Fibroblast of villous mesenchyme (primary cell): ENCODE data around the gene CTPS2. TPM values are rescaled to one million over a fixed set of nuclear protein-coding genes. Genes with fewer than 3 reads are reported as not detected.
"Not testable (repeated sequence)": the region's sequence is repeated elsewhere in the genome, so short reads cannot be mapped to it uniquely, and the experiment has no call there.

Experiments used
- DNase-seq: peaks from one replicate; pipeline ENCODE4 v3.0.0-alpha.2; 2010; ENCODE audit warnings: low read depth
- H3K4me3 ChIP-seq: 2 replicates; pipeline ENCODE4 v1.5.1; 2011; ENCODE audit warnings: low read depth, mild to moderate bottlenecking, low read length
- total RNA-seq: library from RNA; depleted of rRNA; stranded (reverse); fragments of >200 nt; gene quantifications from 2 replicates; pipeline ENCODE4 v1.2.3, GENCODE V29; 2012
- TF ChIP-seq, protein P1 (sequence below): IDR thresholded peaks from 2 replicates; pipeline ENCODE4 v1.5.1; 2012; ENCODE audit warnings: low read depth, mild to moderate bottlenecking, low read length; ENCODE audit not compliant: insufficient read depth

CTPS2 gene
- total RNA-seq, 1 donor, result 9.1 TPM

DNA sequence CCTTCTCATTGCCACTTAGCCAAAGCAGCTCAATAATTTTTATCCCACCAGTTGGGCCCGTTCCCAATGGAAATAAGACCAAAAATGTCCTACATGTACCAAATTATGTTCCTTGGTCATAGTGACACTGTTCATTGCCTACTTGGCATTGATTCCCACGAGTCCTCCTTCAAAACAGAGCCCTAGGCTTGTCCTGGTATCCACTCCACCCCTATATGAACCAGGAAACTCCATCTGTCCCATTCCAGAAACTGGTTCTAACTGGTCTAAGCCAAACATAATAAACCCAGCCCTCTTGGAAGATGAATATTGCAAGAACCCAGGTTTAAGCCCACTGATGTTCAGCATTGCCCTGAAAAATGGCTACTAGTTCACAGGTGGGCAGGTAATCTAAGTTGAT is 93.4 kb downstream of the CTPS2 start:
- no peak overlapping the region for H3K4me3 ChIP-seq
- TF ChIP-seq, protein P1, sequence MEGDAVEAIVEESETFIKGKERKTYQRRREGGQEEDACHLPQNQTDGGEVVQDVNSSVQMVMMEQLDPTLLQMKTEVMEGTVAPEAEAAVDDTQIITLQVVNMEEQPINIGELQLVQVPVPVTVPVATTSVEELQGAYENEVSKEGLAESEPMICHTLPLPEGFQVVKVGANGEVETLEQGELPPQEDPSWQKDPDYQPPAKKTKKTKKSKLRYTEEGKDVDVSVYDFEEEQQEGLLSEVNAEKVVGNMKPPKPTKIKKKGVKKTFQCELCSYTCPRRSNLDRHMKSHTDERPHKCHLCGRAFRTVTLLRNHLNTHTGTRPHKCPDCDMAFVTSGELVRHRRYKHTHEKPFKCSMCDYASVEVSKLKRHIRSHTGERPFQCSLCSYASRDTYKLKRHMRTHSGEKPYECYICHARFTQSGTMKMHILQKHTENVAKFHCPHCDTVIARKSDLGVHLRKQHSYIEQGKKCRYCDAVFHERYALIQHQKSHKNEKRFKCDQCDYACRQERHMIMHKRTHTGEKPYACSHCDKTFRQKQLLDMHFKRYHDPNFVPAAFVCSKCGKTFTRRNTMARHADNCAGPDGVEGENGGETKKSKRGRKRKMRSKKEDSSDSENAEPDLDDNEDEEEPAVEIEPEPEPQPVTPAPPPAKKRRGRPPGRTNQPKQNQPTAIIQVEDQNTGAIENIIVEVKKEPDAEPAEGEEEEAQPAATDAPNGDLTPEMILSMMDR, result no peak
- DNase-seq, result no peak

GRCh38 chrX:16618422-16618821 is 94.0 kb downstream of the CTPS2 start:
- TF ChIP-seq, protein P1, result no peak
- DNase-seq, result no peak
- H3K4me3 ChIP-seq, result no peak overlapping the region

DNA sequence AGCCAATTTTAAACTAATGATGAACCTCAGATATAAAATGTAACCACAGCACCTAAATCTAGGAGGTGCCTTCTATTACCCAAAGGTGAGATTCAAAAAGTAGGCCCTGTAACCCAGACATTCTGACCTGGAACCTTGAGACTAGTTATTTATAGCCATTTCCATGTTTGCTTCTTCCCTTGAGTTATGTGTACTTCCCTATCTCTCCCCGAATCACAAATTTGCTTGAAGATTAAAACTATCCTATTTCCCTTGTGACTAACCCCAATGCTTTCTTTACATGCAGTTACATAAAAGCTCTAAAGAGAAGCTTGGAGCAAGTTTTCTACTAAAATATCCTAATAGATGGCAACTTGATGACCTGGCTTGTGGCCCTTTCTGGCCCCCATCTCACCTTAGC is 95.1 kb downstream of the CTPS2 start:
- H3K4me3 ChIP-seq, result no peak overlapping the region
- TF ChIP-seq, protein P1, result no peak
- DNase-seq, result no peak

DNA sequence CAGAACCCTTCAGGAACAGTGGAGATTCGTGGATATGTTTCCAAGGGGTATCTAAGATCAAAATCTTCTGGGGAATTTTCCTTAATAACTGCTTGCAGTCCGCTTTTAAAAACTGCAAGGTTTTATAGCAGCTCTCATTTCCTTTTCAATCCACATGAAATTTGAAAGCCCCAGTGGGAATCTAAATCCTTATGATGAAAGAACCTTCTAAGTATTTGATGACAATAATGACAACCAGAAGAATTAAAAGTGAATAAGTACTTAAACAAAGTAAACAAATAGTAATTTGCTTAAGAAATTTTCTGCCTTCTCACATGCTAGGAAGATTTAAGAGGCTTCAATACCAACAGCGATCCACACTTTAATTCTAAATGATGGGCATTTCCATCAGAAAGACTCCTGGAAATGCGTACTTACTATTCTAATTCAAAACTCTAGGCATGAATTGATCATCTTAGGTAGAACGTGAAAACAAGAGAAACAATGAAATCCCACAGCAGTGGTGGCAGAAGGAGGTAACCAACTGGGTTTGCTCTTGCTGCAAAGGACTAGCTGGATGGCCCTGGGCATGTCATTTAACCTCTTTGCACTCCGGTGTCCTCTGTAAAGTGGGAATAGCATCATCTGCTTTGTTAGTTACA is 100.1 kb downstream of the CTPS2 start:
- no peak for DNase-seq
- H3K4me3 ChIP-seq, result no peak overlapping the region
- TF ChIP-seq, protein P1, result no peak

GRCh38 chrX:16610654-16611053 is 101.8 kb downstream of the CTPS2 start:
- H3K4me3 ChIP-seq, DNase-seq: not testable (repeated sequence)

DNA sequence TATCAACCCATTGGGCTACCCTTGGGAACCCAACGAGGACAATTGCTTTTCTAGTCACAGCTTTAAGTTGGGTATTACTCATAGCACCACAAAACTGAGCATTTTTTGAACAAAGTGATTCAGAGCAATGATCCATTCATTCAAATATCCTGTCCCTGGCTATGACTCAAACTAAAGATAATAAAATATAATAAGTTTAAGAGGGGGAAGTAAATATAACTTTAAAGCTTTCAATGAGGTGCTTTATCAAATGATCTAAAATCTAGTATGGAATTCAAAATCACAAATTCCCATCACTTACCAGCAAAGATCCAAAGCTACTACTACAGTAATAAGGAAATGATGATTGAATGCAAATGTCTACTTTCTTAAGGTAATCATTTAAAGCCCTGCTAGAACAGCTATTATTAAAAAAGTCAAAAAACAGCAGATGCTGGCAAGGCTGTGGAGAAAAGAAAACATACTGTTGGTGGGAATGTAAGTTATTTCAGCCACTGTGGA is 102.3 kb downstream of the CTPS2 start:
- no peak overlapping the region for H3K4me3 ChIP-seq
- no peak for DNase-seq
- TF ChIP-seq, protein P1, result no peak

DNA sequence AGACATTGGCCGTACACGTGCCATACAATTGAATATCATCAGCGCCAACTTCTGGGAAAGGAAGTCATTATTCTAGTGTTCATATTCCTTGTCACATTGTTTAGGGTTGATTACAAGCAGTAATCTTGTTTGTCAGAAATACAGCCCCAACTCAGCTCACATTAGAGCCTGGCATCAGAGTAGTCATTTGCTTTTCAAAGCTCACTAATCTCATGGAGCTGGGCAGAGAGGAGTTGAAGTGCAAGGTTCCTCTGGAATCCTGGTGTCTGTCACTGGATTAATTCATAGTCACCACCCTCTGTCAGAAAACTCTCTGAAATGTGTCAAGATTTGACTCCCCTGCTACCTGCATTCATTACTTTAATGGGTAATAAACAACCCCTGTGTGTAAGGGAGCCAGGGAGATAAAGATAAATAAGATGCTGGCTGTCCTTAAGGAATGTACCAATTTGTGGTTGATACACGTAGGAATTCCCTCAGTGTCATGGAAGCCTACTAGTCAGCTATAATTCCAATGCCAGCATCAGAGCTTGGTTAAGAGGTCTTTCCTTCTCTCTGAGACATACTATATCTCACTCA is 106.2 kb downstream of the CTPS2 start:
- DNase-seq, result no peak
- H3K4me3 ChIP-seq, result no peak overlapping the region
- TF ChIP-seq, protein P1, result no peak
